Measurements from ENCODE around the gene POLR3GL. TPM values are rescaled to one million over a fixed set of nuclear protein-coding genes. Genes with fewer than 3 reads are reported as not detected.

The POLR3GL gene
- total RNA-seq, 1 experiment from 2014 or later = 10.6 TPM

DNA sequence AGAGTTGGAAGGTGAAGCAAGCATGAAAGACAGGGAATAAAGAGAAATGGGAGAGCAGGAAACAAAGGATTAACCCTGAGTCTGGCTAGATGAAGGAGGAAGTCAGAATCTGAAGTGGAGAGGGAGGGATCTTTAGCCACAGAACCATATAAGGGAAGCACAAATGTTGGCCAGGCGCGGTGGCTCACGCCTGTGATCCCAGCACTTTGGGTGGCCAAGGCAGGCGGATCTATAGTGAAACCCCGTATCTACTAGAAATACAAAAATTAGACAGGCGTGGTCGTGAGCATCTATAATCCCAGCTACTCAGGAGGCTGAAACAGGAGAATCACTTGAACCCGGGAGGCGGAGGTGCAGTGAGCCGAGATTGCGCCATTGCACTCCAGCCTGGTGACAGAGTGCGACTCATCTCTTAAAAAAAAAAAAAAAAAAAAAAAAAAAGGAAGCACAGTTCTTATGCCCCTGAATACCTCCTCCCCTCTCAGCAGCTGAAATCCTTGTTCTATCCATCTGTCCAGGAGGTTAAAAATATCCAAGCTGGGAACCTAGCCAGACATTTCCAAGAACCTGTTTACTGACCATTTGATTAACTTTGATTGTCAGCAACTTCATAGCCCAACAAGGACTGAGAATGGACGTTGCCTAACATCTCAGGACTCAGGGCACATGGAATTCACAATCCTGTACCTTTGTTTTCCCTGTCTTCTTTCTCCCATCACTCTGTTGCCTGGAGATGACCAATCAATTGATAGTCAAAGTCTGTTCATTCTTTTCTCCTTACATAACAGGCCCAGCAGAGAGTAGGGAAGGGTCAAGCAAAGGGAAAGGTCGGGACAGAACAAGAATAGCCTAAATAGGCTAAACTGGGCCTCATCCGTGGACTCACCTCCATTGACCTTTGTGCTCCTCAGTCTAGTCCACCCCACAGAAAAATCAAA is 21.3 kb downstream of the POLR3GL start:
- Histone ChIP-seq H3K4me3 (no peak overlapping the region), H3K36me3 (ENCODE audit: low read depth) (no peaks in the 10 kb centered on the region), H3K27ac (peak overlapping the region; percentile 40), H3K4me2 (peak overlapping the region; percentile 53), H3K27me3 (ENCODE audit: insufficient read depth, low read depth) (no peaks in the 10 kb centered on the region), H3K9me2 (ENCODE audit: insufficient read depth) (no peaks in the 10 kb centered on the region), H3F3A (ENCODE audit: insufficient read depth, low read depth) (peaks cover 31% of the 10 kb centered on the region), H3K79me2 (ENCODE audit: low read depth) (no peaks in the 10 kb centered on the region), H2AFZ (no peak overlapping the region), H3K9me3 (ENCODE audit: insufficient read depth, low read depth) (no peaks in the 10 kb centered on the region), H3K4me1 (replicated peaks; ENCODE audit: insufficient read depth) (peaks cover 46% of the 10 kb centered on the region), H4K20me1 (ENCODE audit: insufficient read depth) (no peaks in the 10 kb centered on the region)
- intact Hi-C loops (cut with micrococcal nuclease; ENCODE audit: unreplicated experiment) = loop anchor here (1.0 kb wide), 1 partner anchor 11 kb away; the partner anchor contains the start of gene TXNIP
- ChIA-PET POLR2A (ENCODE audit: unreplicated experiment) (interaction anchor here (0.7 kb wide), 2 partner anchors 8 to 244 kb away, joined by 3 to 6 read pairs; no protein-coding TSS in a partner anchor), CTCF (no interaction called here)
- TF ChIP-seq, protein P1, sequence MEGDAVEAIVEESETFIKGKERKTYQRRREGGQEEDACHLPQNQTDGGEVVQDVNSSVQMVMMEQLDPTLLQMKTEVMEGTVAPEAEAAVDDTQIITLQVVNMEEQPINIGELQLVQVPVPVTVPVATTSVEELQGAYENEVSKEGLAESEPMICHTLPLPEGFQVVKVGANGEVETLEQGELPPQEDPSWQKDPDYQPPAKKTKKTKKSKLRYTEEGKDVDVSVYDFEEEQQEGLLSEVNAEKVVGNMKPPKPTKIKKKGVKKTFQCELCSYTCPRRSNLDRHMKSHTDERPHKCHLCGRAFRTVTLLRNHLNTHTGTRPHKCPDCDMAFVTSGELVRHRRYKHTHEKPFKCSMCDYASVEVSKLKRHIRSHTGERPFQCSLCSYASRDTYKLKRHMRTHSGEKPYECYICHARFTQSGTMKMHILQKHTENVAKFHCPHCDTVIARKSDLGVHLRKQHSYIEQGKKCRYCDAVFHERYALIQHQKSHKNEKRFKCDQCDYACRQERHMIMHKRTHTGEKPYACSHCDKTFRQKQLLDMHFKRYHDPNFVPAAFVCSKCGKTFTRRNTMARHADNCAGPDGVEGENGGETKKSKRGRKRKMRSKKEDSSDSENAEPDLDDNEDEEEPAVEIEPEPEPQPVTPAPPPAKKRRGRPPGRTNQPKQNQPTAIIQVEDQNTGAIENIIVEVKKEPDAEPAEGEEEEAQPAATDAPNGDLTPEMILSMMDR (conservative IDR thresholded peaks at IDR 0.05) = no peak
- no peak for TF ChIP-seq EZH2 (IDR thresholded peaks at IDR 0.05; ENCODE audit: low read depth)
- peak; percentile 33 to 78 for DNase-seq
- TSS peak; percentile 36 for BruUV-seq (replicated peaks)

DNA sequence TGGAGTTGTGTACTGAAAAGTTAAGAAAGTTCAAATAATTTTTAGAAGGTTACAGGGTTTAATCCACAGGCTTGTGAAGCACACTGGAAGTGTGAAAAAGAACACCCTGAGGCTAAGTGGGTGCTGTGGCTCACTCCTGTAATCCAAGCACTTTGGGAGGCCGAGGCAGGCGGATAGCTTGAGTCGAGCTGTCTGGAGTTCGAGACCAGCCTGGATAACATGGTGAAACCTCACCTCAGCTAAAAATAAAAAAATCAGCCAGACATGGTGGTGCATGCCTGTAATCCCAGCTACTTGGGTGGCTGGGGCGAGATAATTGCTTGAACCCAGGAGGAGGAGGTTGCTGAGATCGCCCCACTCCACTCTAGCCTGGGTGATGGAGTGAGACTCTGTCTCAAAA is 22.1 kb downstream of the POLR3GL start:
- POLR2A ChIA-PET (ENCODE audit: unreplicated experiment) = no interaction called here
- intact Hi-C loops (cut with micrococcal nuclease; ENCODE audit: unreplicated experiment) = no loop called here
- H3K4me2 ChIP-seq = peak overlapping the region; percentile 53

DNA sequence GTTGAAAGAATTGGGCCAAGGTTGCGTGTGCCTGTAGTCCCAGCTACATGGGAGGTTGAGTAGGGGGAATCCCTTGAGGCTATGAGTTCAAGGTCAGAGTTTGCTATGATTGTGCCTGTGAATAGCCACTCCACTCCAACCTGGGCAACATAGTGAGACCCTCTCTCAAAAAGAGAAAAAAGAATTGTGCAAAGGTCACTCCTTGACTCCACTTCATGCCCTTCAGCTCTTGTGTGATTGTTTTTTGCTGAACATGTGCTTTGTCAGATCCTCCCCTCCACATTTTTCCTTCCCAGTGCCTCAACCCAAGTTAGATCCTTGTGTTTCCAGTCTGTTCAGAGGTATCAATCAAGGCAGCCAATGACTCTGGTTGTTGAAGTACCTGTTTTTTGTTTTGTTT is 23.4 kb downstream of the POLR3GL start:
- H3K27me3 ChIP-seq (ENCODE audit: insufficient read depth, low read depth) = no peaks in the 10 kb centered on the region
- POLR2A ChIA-PET (ENCODE audit: unreplicated experiment) = no interaction called here
- intact Hi-C loops (cut with micrococcal nuclease; ENCODE audit: unreplicated experiment) = no loop called here

More for the DNA sequence above, 22.1 kb downstream of the POLR3GL start:
- no peaks in the 10 kb centered on the region for H3K36me3 ChIP-seq (ENCODE audit: low read depth)
- CTCF ChIA-PET = interaction anchor here (0.7 kb wide), 1 partner anchor 124 kb away, joined by 4 read pairs; no protein-coding TSS in a partner anchor
- no peak overlapping the region for H2AFZ ChIP-seq
- H3K4me1 ChIP-seq (replicated peaks; ENCODE audit: insufficient read depth) = peaks cover 49% of the 10 kb centered on the region
- no peak for DNase-seq
- no peaks in the 10 kb centered on the region for H4K20me1 ChIP-seq (ENCODE audit: insufficient read depth)
- no peaks in the 10 kb centered on the region for H3K9me3 ChIP-seq (ENCODE audit: insufficient read depth, low read depth)
- H3K9me2 ChIP-seq (ENCODE audit: insufficient read depth) = no peaks in the 10 kb centered on the region
- no peaks in the 10 kb centered on the region for H3K79me2 ChIP-seq (ENCODE audit: low read depth)
- peak overlapping the region; percentile 36 for H3K27ac ChIP-seq
- no peaks in the 10 kb centered on the region for H3K27me3 ChIP-seq (ENCODE audit: insufficient read depth, low read depth)
- H3K4me3 ChIP-seq = no peak overlapping the region
- BruUV-seq (replicated peaks) = no TSS peak
- TF ChIP-seq, protein P1 (conservative IDR thresholded peaks at IDR 0.05) = no peak
- TF ChIP-seq EZH2 (IDR thresholded peaks at IDR 0.05; ENCODE audit: low read depth) = no peak
- peaks cover 39% of the 10 kb centered on the region for H3F3A ChIP-seq (ENCODE audit: insufficient read depth, low read depth)

More for the DNA sequence above, 23.4 kb downstream of the POLR3GL start:
- no peaks in the 10 kb centered on the region for H3K9me3 ChIP-seq (ENCODE audit: insufficient read depth, low read depth)
- peaks cover 52% of the 10 kb centered on the region for H3F3A ChIP-seq (ENCODE audit: insufficient read depth, low read depth)
- TF ChIP-seq, protein P1 (conservative IDR thresholded peaks at IDR 0.05) = no peak
- TF ChIP-seq EZH2 (IDR thresholded peaks at IDR 0.05; ENCODE audit: low read depth) = no peak
- no peak for DNase-seq
- H3K9me2 ChIP-seq (ENCODE audit: insufficient read depth) = no peaks in the 10 kb centered on the region
- H3K27ac ChIP-seq = no peak overlapping the region
- CTCF ChIA-PET = interaction anchor here (0.7 kb wide), 1 partner anchor 232 kb away, joined by 4 read pairs; no protein-coding TSS in a partner anchor
- no TSS peak for BruUV-seq (replicated peaks)
- H3K79me2 ChIP-seq (ENCODE audit: low read depth) = peaks cover 6% of the 10 kb centered on the region
- no peak overlapping the region for H3K4me2 ChIP-seq
- H2AFZ ChIP-seq = no peak overlapping the region
- H3K36me3 ChIP-seq (ENCODE audit: low read depth) = peaks cover 9% of the 10 kb centered on the region
- peaks cover 9% of the 10 kb centered on the region; the same call in 1 of the 2 replicates for H4K20me1 ChIP-seq (ENCODE audit: insufficient read depth)
- no peak overlapping the region for H3K4me3 ChIP-seq
- peaks cover 59% of the 10 kb centered on the region for H3K4me1 ChIP-seq (replicated peaks; ENCODE audit: insufficient read depth)

Data from PC-9 (cell line).